ENCODE results near the gene MAMDC4. TPM values are rescaled to one million over a fixed set of nuclear protein-coding genes. Genes with fewer than 3 reads are reported as not detected.

Gene MAMDC4
- total and polyA plus RNA-seq, 2 of the 13 experiments (the other 11 are each of a cell fraction or from before 2014, with no cell fraction given), result 6.0 to 6.8 TPM

- TF ChIP-seq ZNF260 (CRISPR knock-in tag; IDR thresholded peaks at IDR 0.05; ENCODE audit: borderline replicate concordance, low read depth) (no peak), SP1 (IDR thresholded peaks at IDR 0.05) (no peak), SP1 (CRISPR knock-in tag; IDR thresholded peaks at IDR 0.05) (no peak), EEA1 (CRISPR knock-in tag; IDR thresholded peaks at IDR 0.05; ENCODE audit: borderline replicate concordance) (no peak), ZNF280B (CRISPR knock-in tag; IDR thresholded peaks at IDR 0.05; ENCODE audit: borderline replicate concordance) (no peak), POLR2G (IDR thresholded peaks at IDR 0.05; ENCODE audit: low read depth, low read length) (peak; percentile 37; the same call in 1 of the 2 replicates), ZEB1 (IDR thresholded peaks at IDR 0.05; ENCODE audit: insufficient replicate concordance, low read depth) (no peak), POLR2A (IDR thresholded peaks at IDR 0.05; ENCODE audit: insufficient read depth in 1 of 2, low read depth in 2 of 2, low read length in 2 of 2) (peak in 1 of 2 experiments; percentile 16; a peak in 1 of 4 replicates), CEBPZ (IDR thresholded peaks at IDR 0.05; ENCODE audit: low read length) (no peak), ZNF296 (CRISPR knock-in tag; conservative IDR thresholded peaks at IDR 0.05) (no peak), ZNF562 (CRISPR knock-in tag; IDR thresholded peaks at IDR 0.05; ENCODE audit: borderline replicate concordance) (no peak), SRF (IDR thresholded peaks at IDR 0.05; ENCODE audit: low read depth, low read length) (no peak), PBX3 (CRISPR knock-in tag; IDR thresholded peaks at IDR 0.05; ENCODE audit: borderline replicate concordance) (peak; percentile 40; the same call in 1 of the 2 replicates), NFKBIZ (CRISPR knock-in tag; IDR thresholded peaks at IDR 0.05) (no peak), KLF16 (CRISPR knock-in tag; IDR thresholded peaks at IDR 0.05) (no peak), RBFOX2 (IDR thresholded peaks at IDR 0.05; ENCODE audit: low read depth, low read length) (peak; percentile 74), NFYC (CRISPR knock-in tag; IDR thresholded peaks at IDR 0.05) (no peak), FOSL1 (CRISPR knock-in tag; IDR thresholded peaks at IDR 0.05; ENCODE audit: borderline replicate concordance) (no peak), KDM2A (CRISPR knock-in tag; IDR thresholded peaks at IDR 0.05; ENCODE audit: borderline replicate concordance, low read depth) (0 out of 2 replicates have a peak, but pooled peaks have one; percentile 23)
Measured at GRCh38 chr9:136803551-136804508, 48.3 kb upstream of the MAMDC4 start (continued).
